GM12874 (cell line): ENCODE data around the gene ALOX5AP.

Source experiments
- CTCF ChIP-seq: IDR thresholded peaks from 2 replicates; pipeline ENCODE4 v1.5.1; 2011; ENCODE audit warnings: low read depth, mild to moderate bottlenecking, control low read depth, low read length, moderate library complexity; ENCODE audit not compliant: insufficient read depth

ALOX5AP gene

GRCh38 chr13:30734439-30734838 is 904 bp upstream of the ALOX5AP start:
- TF ChIP-seq CTCF: no peak

GRCh38 chr13:30735872-30736175 is 481 bp downstream of the ALOX5AP start:
- no peak for TF ChIP-seq CTCF

GRCh38 chr13:30736461-30737320 is 1.3 kb downstream of the ALOX5AP start:
- no peak for TF ChIP-seq CTCF

GRCh38 chr13:30737511-30738337 is 2.4 kb downstream of the ALOX5AP start:
- TF ChIP-seq CTCF: no peak

GRCh38 chr13:30738526-30739236 is 3.3 kb downstream of the ALOX5AP start:
- TF ChIP-seq CTCF: no peak

GRCh38 chr13:30739237-30739528 is 3.8 kb downstream of the ALOX5AP start:
- no peak for TF ChIP-seq CTCF

- TF ChIP-seq CTCF: no peak
Measured at GRCh38 chr13:30739761-30740642, 4.7 kb downstream of the ALOX5AP start.
